ENCODE data around the gene MSI2.

Gene MSI2

DNA sequence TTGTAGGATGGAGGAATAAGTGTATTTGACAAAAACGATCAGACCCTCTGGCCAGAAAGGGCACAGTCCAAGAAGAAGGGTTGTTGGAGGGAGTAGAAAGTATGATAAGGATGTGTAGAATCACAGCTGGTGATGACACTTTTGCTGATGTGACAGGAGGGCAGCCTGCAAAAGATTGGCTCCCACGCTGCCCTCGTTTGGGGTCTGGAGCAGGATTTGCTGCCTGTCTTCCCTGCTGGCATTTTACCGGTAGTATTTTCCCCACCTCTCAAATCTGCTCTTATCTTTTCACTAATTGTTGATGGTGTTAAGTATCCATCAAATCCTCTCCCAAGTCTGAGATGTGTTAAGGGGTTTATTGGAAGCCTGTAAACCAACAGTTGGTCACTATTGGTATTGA is 280.0 kb downstream of the MSI2 start:
- TF ChIP-seq, protein P1, sequence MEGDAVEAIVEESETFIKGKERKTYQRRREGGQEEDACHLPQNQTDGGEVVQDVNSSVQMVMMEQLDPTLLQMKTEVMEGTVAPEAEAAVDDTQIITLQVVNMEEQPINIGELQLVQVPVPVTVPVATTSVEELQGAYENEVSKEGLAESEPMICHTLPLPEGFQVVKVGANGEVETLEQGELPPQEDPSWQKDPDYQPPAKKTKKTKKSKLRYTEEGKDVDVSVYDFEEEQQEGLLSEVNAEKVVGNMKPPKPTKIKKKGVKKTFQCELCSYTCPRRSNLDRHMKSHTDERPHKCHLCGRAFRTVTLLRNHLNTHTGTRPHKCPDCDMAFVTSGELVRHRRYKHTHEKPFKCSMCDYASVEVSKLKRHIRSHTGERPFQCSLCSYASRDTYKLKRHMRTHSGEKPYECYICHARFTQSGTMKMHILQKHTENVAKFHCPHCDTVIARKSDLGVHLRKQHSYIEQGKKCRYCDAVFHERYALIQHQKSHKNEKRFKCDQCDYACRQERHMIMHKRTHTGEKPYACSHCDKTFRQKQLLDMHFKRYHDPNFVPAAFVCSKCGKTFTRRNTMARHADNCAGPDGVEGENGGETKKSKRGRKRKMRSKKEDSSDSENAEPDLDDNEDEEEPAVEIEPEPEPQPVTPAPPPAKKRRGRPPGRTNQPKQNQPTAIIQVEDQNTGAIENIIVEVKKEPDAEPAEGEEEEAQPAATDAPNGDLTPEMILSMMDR (IDR thresholded peaks at IDR 0.05; ENCODE audit: control insufficient read depth, insufficient read depth, low read depth, low read length, missing control alignments) = no peak
- no peak for DNase-seq (ENCODE audit: low read depth)
- H3K4me3 ChIP-seq (ENCODE audit: control insufficient read depth, low read depth, low read length) = no peak overlapping the region

DNA sequence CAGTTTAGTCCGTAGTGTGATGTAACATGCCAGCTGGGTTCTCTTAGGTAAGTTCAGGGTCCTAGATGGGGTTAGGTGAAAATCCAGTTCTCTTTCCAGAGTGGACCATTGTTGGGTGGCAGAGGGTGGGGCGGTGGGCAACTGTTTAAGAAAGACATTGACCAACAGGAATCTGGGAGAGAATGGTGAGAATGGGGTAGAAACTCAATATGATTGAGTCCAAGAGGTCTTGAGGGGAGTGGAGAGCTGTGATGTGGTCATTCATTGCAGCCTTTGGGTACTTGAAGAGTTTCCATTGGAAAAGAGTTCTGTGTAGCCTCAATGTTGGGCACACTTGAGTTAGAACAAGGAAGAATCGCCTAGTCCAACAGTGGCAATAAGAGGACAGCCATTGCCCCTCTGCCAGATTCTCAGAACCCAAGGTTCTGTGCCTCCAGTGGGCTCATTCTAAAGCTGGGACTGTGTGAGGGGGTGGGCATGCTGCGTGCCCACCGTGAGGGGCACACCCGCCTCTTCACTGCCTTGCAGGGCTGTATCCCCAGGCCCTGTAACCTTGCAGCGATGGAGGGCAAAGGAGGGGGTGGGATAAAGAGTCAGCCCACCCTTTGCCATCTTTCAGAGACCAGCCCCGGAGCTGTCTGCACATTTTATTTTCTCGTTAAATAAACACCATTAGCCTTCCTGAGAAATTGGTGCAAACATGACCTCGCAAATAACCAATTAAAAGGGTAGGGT is 280.6 kb downstream of the MSI2 start:
- no peak for DNase-seq (ENCODE audit: low read depth)
- TF ChIP-seq, protein P1 (IDR thresholded peaks at IDR 0.05; ENCODE audit: control insufficient read depth, insufficient read depth, low read depth, low read length, missing control alignments) = no peak
- H3K4me3 ChIP-seq (ENCODE audit: control insufficient read depth, low read depth, low read length) = no peak overlapping the region

DNA sequence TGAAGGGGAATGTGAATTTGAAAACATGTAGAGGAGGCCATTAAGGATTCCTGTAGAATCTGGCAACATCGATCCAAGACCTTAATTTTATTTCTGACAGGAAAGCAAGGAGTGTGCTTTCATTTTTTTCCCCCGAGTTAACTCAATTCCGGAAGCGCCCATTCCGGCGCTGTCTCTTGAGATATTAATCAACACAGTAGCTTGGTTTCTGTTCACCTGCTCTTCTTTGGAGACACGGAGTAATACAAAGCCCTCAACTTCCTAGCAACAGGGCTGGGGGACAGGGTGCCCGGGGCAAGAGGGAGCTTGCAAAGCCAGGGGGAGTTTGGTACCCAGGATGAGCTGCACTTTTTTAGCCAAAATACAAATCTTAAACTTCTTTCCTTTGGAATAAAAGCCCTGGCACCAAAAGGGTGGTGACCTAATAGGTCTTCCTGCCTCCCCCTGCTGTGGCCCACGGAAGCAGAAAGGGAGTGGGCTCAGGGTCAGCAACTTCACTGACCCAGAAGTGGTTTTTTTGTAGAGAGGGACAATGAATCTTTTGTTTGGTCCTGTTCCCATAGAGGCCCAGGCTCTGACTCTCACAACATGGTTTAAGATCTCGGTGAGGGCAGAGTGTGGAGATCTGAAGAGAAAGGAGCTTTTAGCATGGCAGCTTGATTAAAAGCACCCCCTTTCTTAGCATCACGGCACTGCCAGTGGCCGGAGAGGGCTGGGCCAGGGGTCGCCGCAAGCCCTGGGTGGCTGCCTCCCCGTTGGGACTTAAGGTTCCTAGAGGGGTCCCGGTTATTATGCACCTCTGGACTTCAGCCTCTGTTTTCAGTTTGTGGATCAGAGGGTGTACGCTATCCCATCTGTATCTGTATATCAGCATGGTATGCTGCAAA is 281.4 kb downstream of the MSI2 start:
- TF ChIP-seq, protein P1 (IDR thresholded peaks at IDR 0.05; ENCODE audit: control insufficient read depth, insufficient read depth, low read depth, low read length, missing control alignments) = no peak
- DNase-seq (ENCODE audit: low read depth) = no peak
- no peak overlapping the region for H3K4me3 ChIP-seq (ENCODE audit: control insufficient read depth, low read depth, low read length)

DNA sequence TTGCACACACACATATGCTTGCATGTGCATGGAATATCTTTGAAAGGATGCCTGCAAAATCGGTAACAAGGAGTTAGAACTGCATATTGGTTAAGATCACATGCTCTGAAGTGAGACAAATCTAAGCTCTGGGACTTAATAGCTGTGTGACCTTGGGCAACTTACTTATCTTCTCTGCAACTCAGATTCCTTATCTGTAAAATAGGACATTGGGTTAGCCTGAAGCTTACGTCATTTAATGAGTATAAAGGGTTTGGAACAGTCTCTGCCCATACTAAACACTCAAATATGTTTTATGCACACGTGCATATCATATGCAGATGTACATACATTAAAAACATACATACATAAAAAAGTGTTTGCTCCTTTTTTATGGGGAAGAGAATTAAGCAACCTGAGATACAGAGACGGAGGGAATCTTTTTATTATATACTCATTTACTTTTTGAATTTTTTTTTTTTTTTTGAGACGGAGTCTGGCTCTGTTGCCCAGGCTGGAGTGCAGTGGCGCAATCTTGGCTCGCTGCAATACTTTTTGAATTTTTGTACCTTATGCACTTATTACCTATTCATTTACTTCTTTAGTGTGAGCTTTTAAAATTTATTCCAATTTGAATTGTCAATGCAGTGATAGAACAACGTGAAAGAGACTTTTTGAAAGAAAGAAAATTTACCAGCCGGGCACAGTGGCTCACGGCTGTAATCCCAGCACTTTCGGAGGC is 282.6 kb downstream of the MSI2 start:
- DNase-seq (ENCODE audit: low read depth) = no peak
- TF ChIP-seq, protein P1 (IDR thresholded peaks at IDR 0.05; ENCODE audit: control insufficient read depth, insufficient read depth, low read depth, low read length, missing control alignments) = no peak
- no peak overlapping the region for H3K4me3 ChIP-seq (ENCODE audit: control insufficient read depth, low read depth, low read length)

DNA sequence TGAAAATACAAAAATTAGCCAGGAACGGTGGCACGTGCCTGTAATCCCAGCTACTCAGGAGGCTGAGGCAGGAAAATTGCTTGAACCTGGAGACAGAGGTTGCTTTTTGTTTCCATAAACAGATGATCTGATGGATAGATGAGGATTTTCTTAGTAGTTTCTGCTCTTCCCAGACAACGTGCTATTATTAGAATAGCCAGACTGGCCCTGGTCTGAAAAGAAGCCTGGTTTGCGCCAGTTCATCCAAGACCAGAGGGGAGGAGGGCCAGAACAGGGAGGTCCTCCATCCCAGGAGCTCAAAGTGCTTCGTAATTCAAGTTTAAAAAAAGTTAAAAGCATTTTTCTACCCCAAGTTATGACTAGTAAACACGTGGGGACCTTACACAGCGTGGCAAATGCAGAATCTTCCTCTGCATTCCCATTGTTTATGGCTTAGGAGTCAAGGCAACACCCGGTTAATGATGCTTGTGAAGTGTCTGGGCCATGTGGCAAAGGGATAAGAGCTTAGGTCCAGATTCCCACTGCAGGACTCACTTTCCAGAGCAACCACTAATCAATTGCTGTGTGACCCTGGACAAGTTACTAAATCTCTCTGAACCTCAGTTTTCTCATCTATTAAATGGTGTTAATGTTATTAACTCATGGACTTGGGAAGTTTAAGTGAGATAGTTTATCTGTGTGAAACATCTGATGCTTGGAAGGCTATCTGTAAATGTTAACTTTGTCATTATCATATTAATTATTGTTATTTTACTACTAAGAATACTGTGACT is 283.4 kb downstream of the MSI2 start:
- TF ChIP-seq, protein P1 (IDR thresholded peaks at IDR 0.05; ENCODE audit: control insufficient read depth, insufficient read depth, low read depth, low read length, missing control alignments) = no peak
- DNase-seq (ENCODE audit: low read depth) = no peak
- H3K4me3 ChIP-seq (ENCODE audit: control insufficient read depth, low read depth, low read length) = no peak overlapping the region

DNA sequence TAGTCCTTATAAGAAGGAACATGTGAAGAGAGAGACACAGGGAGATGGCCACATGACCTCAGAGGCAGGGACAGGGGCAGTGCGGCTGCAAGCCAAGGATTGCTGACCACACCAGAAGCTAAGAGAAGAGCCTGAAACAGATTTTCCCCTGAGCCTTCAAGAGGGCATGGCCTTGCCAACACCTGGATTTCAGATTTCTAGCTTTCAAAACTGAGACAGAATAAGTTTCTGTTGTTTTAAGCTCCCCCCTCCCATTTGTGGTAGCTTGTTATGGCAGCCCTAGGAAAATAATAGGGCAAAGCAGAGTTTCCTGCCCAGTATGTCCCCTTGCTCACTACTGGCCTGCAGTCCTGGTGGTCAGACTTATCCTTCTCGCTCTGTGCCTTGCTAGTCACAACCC is 284.3 kb downstream of the MSI2 start:
- DNase-seq (ENCODE audit: low read depth) = no peak
- TF ChIP-seq, protein P1 (IDR thresholded peaks at IDR 0.05; ENCODE audit: control insufficient read depth, insufficient read depth, low read depth, low read length, missing control alignments) = no peak

More for the DNA sequence above, 284.3 kb downstream of the MSI2 start:
- no peak overlapping the region for H3K4me3 ChIP-seq (ENCODE audit: control insufficient read depth, low read depth, low read length)

Data from AG09309 (cell line).